Neural cell (in vitro differentiated cells): ENCODE results near the gene PRR11. TPM values are rescaled to one million over a fixed set of nuclear protein-coding genes. Genes with fewer than 3 reads are reported as not detected.
"Not testable (repeated sequence)": the region's sequence is repeated elsewhere in the genome, so short reads cannot be mapped to it uniquely, and the experiment has no call there.

Source experiments
- H2AFZ ChIP-seq: fragments of 200-600, 300-800 bp; sonication (generic), shearing (Covaris generic); 2 replicates; pipeline ENCODE4 v1.6.0; 2014; ENCODE audit warnings: low read depth, mild to moderate bottlenecking, antibody characterized with exemption, low read length, moderate library complexity
- H3F3A ChIP-seq: fragments of 200-600 bp; shearing (Covaris generic); 2 replicates; pipeline ENCODE4 v1.6.1; 2016; ENCODE audit warnings: mild to moderate bottlenecking, moderate library complexity, mixed read lengths, antibody characterized with exemption, low read length; ENCODE audit not compliant: insufficient read depth, poor library complexity, severe bottlenecking
- H3K27ac ChIP-seq: fragments of 200-600, 300-800 bp; sonication (generic), shearing (Covaris generic); 2 replicates; pipeline ENCODE4 v1.5.1; 2014; ENCODE audit warnings: mild to moderate bottlenecking, low read length, moderate library complexity
- H3K27me3 ChIP-seq: fragments of 300-800, 200-600 bp; sonication (generic), shearing (Covaris generic); 2 replicates; pipeline ENCODE4 v1.6.0; 2014; ENCODE audit warnings: mild to moderate bottlenecking, low read depth, low read length, moderate library complexity; ENCODE audit not compliant: insufficient read depth
- H3K36me3 ChIP-seq: fragments of 300-800, 200-600 bp; sonication (generic), shearing (Covaris generic); 2 replicates; pipeline ENCODE4 v1.5.1; 2014; ENCODE audit warnings: mild to moderate bottlenecking, antibody characterized with exemption, low read length, moderate library complexity; ENCODE audit not compliant: insufficient read depth
- H3K4me2 ChIP-seq: fragments of 300-800, 200-600 bp; sonication (generic), shearing (Covaris generic); 2 replicates; pipeline ENCODE4 v1.6.0; 2014; ENCODE audit warnings: mild to moderate bottlenecking, low read length
- H3K4me3 ChIP-seq: fragments of 300-800, 200-600 bp; sonication (generic), shearing (Covaris generic); 2 replicates; pipeline ENCODE4 v1.5.1; 2014; ENCODE audit warnings: mild to moderate bottlenecking, low read length, moderate library complexity
- H3K79me2 ChIP-seq: fragments of 200-600 bp; shearing (Covaris generic); replicated peaks from 2 replicates; pipeline ENCODE4 v1.6.0; 2014; ENCODE audit warnings: mild to moderate bottlenecking, low read length, moderate library complexity; ENCODE audit not compliant: insufficient read depth
- H3K9ac ChIP-seq: fragments of 300-800, 200-600 bp; sonication (generic), shearing (Covaris generic); 2 replicates; pipeline ENCODE4 v1.6.1; 2016; ENCODE audit warnings: mild to moderate bottlenecking, low read length, mixed read lengths
- H3K9me2 ChIP-seq: fragments of 200-600 bp; shearing (Covaris generic); 2 replicates; pipeline ENCODE4 v1.6.1; 2016; ENCODE audit warnings: mild to moderate bottlenecking, low read length, mixed read lengths; ENCODE audit not compliant: insufficient read depth
- H3K9me3 ChIP-seq: fragments of 200-600, 300-800 bp; sonication (generic), shearing (Covaris generic); 2 replicates; pipeline ENCODE4 v1.6.1; 2016; ENCODE audit warnings: mild to moderate bottlenecking, mixed run types, low read length, moderate library complexity, mixed read lengths
- H4K20me1 ChIP-seq: fragments of 200-600 bp; shearing (Covaris generic); 2 replicates; pipeline ENCODE4 v1.6.1; 2016; ENCODE audit warnings: mild to moderate bottlenecking, mixed run types; ENCODE audit not compliant: insufficient read depth
- CTCF ChIP-seq: fragments of 450-650 bp; IDR thresholded peaks from 2 replicates; pipeline ENCODE4 v1.5.1; 2014; ENCODE audit warnings: antibody characterized with exemption, mild to moderate bottlenecking, moderate library complexity; ENCODE audit not compliant: poor library complexity, severe bottlenecking
- EP300 ChIP-seq: fragments of 450-650 bp; conservative IDR thresholded peaks from 2 replicates; pipeline ENCODE4 v1.6.1; 2014; ENCODE audit warnings: antibody characterized with exemption, mild to moderate bottlenecking, moderate library complexity; ENCODE audit not compliant: poor library complexity, severe bottlenecking
- EZH2 ChIP-seq: fragments of 200-600, 300-800 bp; shearing (Covaris generic), sonication (generic); IDR thresholded peaks from 2 replicates; pipeline ENCODE4 v1.6.1; 2014; ENCODE audit warnings: antibody characterized with exemption, low read length, borderline replicate concordance, mild to moderate bottlenecking; ENCODE audit not compliant: insufficient read depth, poor library complexity, severe bottlenecking
- MXI1 ChIP-seq: fragments of 450-650 bp; conservative IDR thresholded peaks from 2 replicates; pipeline ENCODE4 v1.6.1; 2014; ENCODE audit warnings: antibody characterized with exemption, mild to moderate bottlenecking; ENCODE audit not compliant: poor library complexity, severe bottlenecking
- POLR2AphosphoS5 ChIP-seq: IDR thresholded peaks from 2 replicates; pipeline ENCODE4 v1.6.1; 2012
- RAD21 ChIP-seq: fragments of 450-650 bp; conservative IDR thresholded peaks from 2 replicates; pipeline ENCODE4 v1.6.1; 2014; ENCODE audit warnings: antibody characterized with exemption, mild to moderate bottlenecking, moderate library complexity
- REST ChIP-seq: IDR thresholded peaks from 2 replicates; pipeline ENCODE4 v1.6.1; 2012; ENCODE audit warnings: borderline replicate concordance
- SMC3 ChIP-seq: fragments of 450-650 bp; conservative IDR thresholded peaks from 2 replicates; pipeline ENCODE4 v1.6.1; 2014; ENCODE audit warnings: antibody characterized with exemption, mild to moderate bottlenecking, moderate library complexity; ENCODE audit not compliant: poor library complexity
- TAF1 ChIP-seq: IDR thresholded peaks from 2 replicates; pipeline ENCODE4 v1.6.1; 2012; ENCODE audit warnings: low read depth
- polyA plus RNA-seq: library from polyadenylated mRNA; depleted of rRNA; stranded (reverse); fragments of >200 nt; gene quantifications from 2 replicates; pipeline ENCODE4 v1.2.3, GENCODE V29; 2014

Gene PRR11
- polyA plus RNA-seq, 1 donor from 2014 or later, result 0.22 TPM

GRCh38 chr17:59221159-59221847, 65.8 kb downstream of the PRR11 start:
- Histone ChIP-seq H3F3A (peaks cover 10% of the 10 kb centered on the region), H3K79me2 (peaks cover 34% of the 10 kb centered on the region), H3K9ac (peak overlapping the region; percentile 98), H3K9me2 (no peaks in the 10 kb centered on the region), H3K27ac (peak overlapping the region; percentile 99), H3K27me3 (no peaks in the 10 kb centered on the region), H3K9me3 (no peaks in the 10 kb centered on the region), H2AFZ (peak overlapping the region; percentile 84), H3K4me3 (peak overlapping the region; percentile 74), H3K36me3 (no peaks in the 10 kb centered on the region), H3K4me2 (peak overlapping the region; percentile 59), H4K20me1 (no peaks in the 10 kb centered on the region)
- TF ChIP-seq MXI1 (peak; percentile 54), CTCF (no peak)

GRCh38 chr17:59223813-59224212, 68.3 kb downstream of the PRR11 start:
- no peaks in the 10 kb centered on the region for H3K36me3 ChIP-seq
- TF ChIP-seq REST (no peak), TAF1 (no peak), EP300 (no peak), CTCF (no peak), POLR2AphosphoS5 (no peak), EZH2 (no peak), RAD21 (no peak), SMC3 (no peak), MXI1 (no peak)
- H3K4me3 ChIP-seq, result peak overlapping the region; percentile 50
- H3K79me2 ChIP-seq, result peaks cover 40% of the 10 kb centered on the region
- no peaks in the 10 kb centered on the region for H3K9me3 ChIP-seq
- H2AFZ ChIP-seq, result no peak overlapping the region
- H4K20me1 ChIP-seq, result no peaks in the 10 kb centered on the region
- no peak overlapping the region for H3K27ac ChIP-seq
- no peak overlapping the region for H3K9ac ChIP-seq
- peaks cover 10% of the 10 kb centered on the region for H3F3A ChIP-seq
- no peaks in the 10 kb centered on the region for H3K9me2 ChIP-seq
- H3K27me3 ChIP-seq, result no peaks in the 10 kb centered on the region
- H3K4me2 ChIP-seq, result no peak overlapping the region

GRCh38 chr17:59228588-59228987, 73.0 kb downstream of the PRR11 start:
- H3K4me2 ChIP-seq, H3K27ac ChIP-seq, H3K9me3 ChIP-seq, H3K27me3 ChIP-seq, H2AFZ ChIP-seq, H3K36me3 ChIP-seq, H3F3A ChIP-seq, H3K9ac ChIP-seq, H3K4me3 ChIP-seq, H4K20me1 ChIP-seq, H3K9me2 ChIP-seq: not testable (repeated sequence)
- H3K79me2 ChIP-seq, result peaks cover 29% of the 10 kb centered on the region
